PFSK-1 (cell line): Measurements from ENCODE around the gene KCNK17.

Source experiments
- FOXP2 ChIP-seq: optimal IDR thresholded peaks from 2 replicates; pipeline ENCODE3; 2011; ENCODE audit warnings: borderline replicate concordance, control low read depth, inconsistent platforms; ENCODE audit not compliant: insufficient read depth; ENCODE audit errors: extremely low read length, extremely low read depth
- POLR2AphosphoS5 ChIP-seq: IDR thresholded peaks from 2 replicates; pipeline ENCODE4 v1.6.1; 2012; ENCODE audit warnings: low read depth, mild to moderate bottlenecking, control low read depth, low read length, moderate library complexity
- SIN3A ChIP-seq: IDR thresholded peaks from 2 replicates; pipeline ENCODE4 v1.6.1; 2012; ENCODE audit warnings: mild to moderate bottlenecking, low read length, moderate library complexity, borderline replicate concordance; ENCODE audit not compliant: insufficient read depth
- TAF1 ChIP-seq: IDR thresholded peaks from 2 replicates; pipeline ENCODE4 v1.6.1; 2012; ENCODE audit warnings: low read length, control low read depth, borderline replicate concordance; ENCODE audit not compliant: insufficient read depth
- TF ChIP-seq, protein P1 (sequence below), 2 experiments: IDR thresholded peaks; 2 replicates each; pipeline versions ENCODE4 v1.6.1 to v1.8.0; 2011 to 2012; ENCODE audit warnings: low read depth in 2 of 2, low read length in 2 of 2, control low read depth in 1 of 2, inconsistent platforms in 1 of 2, mild to moderate bottlenecking in 1 of 2, moderate library complexity in 1 of 2; ENCODE audit not compliant: insufficient read depth in 1 of 2

The KCNK17 gene

DNA sequence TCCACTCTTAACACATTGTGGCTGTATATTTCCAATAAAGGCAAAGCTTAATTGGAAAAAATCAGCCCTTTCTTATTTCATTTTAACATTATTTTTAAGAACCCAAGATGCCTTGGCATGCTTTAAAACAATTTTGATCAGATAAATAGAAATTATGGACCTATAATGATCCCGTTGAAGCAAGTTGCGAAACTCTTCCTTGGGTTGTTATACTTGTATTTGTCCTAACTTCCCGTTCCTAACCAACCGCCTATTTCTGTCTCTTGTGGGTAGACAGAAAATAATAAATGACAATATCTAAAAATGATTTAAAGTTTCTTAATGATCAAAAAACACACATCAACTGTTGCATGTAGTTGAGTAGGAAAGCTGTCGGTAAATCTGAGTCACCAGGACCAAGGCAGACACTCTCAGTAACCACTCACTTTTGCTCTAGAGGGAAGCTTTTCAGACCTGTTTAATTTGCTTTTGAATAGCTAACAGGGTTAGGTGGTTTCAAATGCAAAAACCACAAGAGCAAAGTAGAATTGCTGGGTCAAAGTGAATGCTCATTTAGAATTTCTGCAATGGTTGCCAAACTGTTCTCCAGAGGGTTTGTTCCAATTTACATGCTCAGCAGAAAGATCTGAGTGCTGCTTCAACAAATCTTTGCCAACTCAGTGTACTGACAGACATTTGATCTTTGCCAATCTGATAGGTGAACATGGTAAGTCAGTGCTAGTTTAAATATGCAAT lies 50.7 kb downstream of the KCNK17 start:
- TF ChIP-seq POLR2AphosphoS5, result no peak
- TF ChIP-seq TAF1, result no peak
- TF ChIP-seq, protein P1, sequence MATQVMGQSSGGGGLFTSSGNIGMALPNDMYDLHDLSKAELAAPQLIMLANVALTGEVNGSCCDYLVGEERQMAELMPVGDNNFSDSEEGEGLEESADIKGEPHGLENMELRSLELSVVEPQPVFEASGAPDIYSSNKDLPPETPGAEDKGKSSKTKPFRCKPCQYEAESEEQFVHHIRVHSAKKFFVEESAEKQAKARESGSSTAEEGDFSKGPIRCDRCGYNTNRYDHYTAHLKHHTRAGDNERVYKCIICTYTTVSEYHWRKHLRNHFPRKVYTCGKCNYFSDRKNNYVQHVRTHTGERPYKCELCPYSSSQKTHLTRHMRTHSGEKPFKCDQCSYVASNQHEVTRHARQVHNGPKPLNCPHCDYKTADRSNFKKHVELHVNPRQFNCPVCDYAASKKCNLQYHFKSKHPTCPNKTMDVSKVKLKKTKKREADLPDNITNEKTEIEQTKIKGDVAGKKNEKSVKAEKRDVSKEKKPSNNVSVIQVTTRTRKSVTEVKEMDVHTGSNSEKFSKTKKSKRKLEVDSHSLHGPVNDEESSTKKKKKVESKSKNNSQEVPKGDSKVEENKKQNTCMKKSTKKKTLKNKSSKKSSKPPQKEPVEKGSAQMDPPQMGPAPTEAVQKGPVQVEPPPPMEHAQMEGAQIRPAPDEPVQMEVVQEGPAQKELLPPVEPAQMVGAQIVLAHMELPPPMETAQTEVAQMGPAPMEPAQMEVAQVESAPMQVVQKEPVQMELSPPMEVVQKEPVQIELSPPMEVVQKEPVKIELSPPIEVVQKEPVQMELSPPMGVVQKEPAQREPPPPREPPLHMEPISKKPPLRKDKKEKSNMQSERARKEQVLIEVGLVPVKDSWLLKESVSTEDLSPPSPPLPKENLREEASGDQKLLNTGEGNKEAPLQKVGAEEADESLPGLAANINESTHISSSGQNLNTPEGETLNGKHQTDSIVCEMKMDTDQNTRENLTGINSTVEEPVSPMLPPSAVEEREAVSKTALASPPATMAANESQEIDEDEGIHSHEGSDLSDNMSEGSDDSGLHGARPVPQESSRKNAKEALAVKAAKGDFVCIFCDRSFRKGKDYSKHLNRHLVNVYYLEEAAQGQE (IDR thresholded peaks at IDR 0.05; ENCODE audit: insufficient read depth in 1 of 2, low read depth in 2 of 2, low read length in 2 of 2), result no peak
- no peak for TF ChIP-seq SIN3A
- no peak for TF ChIP-seq FOXP2

GRCh38 chr6:39261751-39262150 lies 52.5 kb downstream of the KCNK17 start:
- TF ChIP-seq, protein P1 (IDR thresholded peaks at IDR 0.05; ENCODE audit: insufficient read depth in 1 of 2, low read depth in 2 of 2, low read length in 2 of 2), result no peak
- TF ChIP-seq POLR2AphosphoS5 (no peak), SIN3A (no peak), FOXP2 (no peak), TAF1 (no peak)

DNA sequence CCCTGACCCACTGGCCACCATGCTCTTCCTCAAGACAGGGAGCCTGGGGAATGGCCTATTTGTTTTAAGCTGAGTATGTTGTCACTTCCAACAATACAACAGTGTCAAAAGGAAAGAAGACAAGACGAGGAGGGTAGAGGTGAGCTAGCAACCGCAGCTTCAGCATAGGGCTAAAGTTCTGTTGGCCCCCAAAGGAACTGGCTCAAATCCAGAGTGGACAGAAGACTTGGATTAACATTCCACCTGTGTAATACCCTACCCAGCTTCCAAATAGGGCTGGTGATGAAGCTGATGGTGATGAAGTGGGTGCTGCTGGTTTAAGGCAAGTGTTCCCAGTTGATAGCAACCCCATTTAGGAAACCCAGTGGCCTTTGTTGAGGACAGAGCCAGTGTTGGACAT lies 53.3 kb downstream of the KCNK17 start:
- no peak for TF ChIP-seq TAF1

- TF ChIP-seq TAF1 (no peak), FOXP2 (no peak), POLR2AphosphoS5 (no peak), SIN3A (no peak)
- TF ChIP-seq, protein P1 (IDR thresholded peaks at IDR 0.05; ENCODE audit: insufficient read depth in 1 of 2, low read depth in 2 of 2, low read length in 2 of 2), result no peak
Measured at GRCh38 chr6:39260456-39260855, 53.8 kb downstream of the KCNK17 start.

DNA sequence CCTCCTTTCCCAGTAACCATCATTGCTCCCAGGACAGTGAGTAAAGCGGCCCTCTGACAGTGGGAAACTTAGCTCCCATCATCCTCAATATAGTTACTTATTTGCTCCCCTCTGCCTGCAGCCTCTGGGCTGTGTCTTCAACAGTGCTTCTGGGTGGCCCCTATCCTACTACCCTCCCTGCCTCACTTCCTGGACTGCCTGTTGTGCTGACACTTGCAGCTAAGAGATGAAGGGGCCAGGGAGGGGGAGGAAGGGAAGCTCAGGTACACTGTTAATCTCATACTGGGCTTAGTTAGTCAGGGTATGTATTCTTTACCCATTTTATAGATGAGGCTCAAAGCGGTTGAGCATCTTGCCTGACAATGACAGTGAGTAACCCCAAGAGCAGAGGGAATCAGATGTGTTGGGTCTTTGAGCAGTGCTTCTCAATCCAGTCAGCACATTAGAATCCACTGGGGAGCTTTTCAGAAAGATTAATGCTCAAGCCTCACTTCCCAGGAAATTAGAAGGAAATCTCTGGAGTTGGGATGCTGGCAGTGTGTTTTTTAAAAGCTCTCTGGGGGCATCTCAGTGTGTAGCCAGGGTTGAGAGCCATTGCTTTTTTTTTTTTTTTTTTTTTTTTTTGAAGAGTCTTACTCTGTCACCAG lies 57.8 kb downstream of the KCNK17 start:
- TF ChIP-seq FOXP2 (no peak), TAF1 (no peak), POLR2AphosphoS5 (no peak), SIN3A (no peak)
- TF ChIP-seq, protein P1 (IDR thresholded peaks at IDR 0.05; ENCODE audit: insufficient read depth in 1 of 2, low read depth in 2 of 2, low read length in 2 of 2), result no peak
